Measurements from ENCODE around the gene CSMD2. TPM values are rescaled to one million over a fixed set of nuclear protein-coding genes. Genes with fewer than 3 reads are reported as not detected.

Gene CSMD2
- total and polyA plus RNA-seq, 2 of the 4 experiments (the other 2 are of a cell fraction) = under 0.01 to 0.36 TPM

DNA sequence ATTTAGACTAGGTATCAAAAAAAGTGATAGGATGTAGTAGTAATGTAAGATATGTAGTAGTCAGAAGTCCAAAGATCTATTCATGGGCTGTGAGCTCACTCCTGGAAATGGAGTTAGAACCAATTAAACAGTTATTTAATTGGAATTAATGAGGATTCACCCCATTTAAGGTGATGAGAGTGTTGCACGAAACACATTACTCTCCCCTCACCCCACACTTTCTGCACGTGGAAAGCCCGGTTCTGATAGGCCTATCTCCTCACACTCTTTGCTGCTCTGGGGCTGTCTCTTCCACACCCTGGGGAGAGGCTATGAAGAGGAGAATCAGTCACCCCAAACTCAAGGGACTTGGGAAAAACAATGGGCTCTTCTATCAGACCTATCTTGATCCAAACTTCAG is 174.7 kb downstream of the CSMD2 start:
- Histone ChIP-seq H3K9me3 (ENCODE audit: control insufficient read depth, insufficient read depth, low read length) (peaks cover 22% of the 10 kb centered on the region), H3K4me3 (ENCODE audit: insufficient read depth, low read depth, low read length) (no peak overlapping the region), H2BK15ac (ENCODE audit: low read depth, low read length) (no peak overlapping the region), H4K91ac (ENCODE audit: insufficient read depth, low read depth, low read length) (no peak overlapping the region), H4K5ac (ENCODE audit: low read depth, low read length) (no peak overlapping the region), H3K14ac (replicated peaks; ENCODE audit: low read depth, low read length) (no peak overlapping the region), H4K20me1 (ENCODE audit: insufficient read depth, low read length) (no peaks in the 10 kb centered on the region), H4K8ac (ENCODE audit: low read depth in 2 of 2, low read length in 2 of 2) (no peak overlapping the region), H3K18ac (ENCODE audit: low read depth, low read length) (no peak overlapping the region), H3K4me2 (ENCODE audit: low read depth, low read length) (no peak overlapping the region), H3K4ac (ENCODE audit: low read depth, low read length) (no peak overlapping the region), H2BK5ac (ENCODE audit: low read depth, low read length, poor library complexity, severe bottlenecking) (no peak overlapping the region), H2AK9ac (replicated peaks; ENCODE audit: low read depth, low read length, poor library complexity) (no peak overlapping the region), H3K9ac (ENCODE audit: low read depth, low read length) (no peak overlapping the region), H3K79me1 (ENCODE audit: low read depth in 1 of 2, low read length in 2 of 2) (no peaks in the 10 kb centered on the region), H3K9me1 (ENCODE audit: insufficient read depth, low read length) (no peaks in the 10 kb centered on the region), H3K27me3 (ENCODE audit: control insufficient read depth, insufficient read depth, low read length) (no peaks in the 10 kb centered on the region), H3K4me1 (ENCODE audit: control insufficient read depth, insufficient read depth, low read length) (no peaks in the 10 kb centered on the region), H3K36me3 (ENCODE audit: control insufficient read depth, insufficient read depth, low read length) (no peaks in the 10 kb centered on the region), H2BK20ac (ENCODE audit: low read depth, low read length) (no peak overlapping the region), H3K56ac (ENCODE audit: extremely low read depth, insufficient read depth, low read length) (no peak overlapping the region), H2AFZ (replicated peaks; ENCODE audit: low read length, poor library complexity) (no peak overlapping the region), H2BK120ac (ENCODE audit: low read depth, low read length) (no peak overlapping the region), H3K27ac (ENCODE audit: insufficient read depth, low read length) (no peak overlapping the region), H3K23ac (ENCODE audit: low read depth, low read length) (no peak overlapping the region), H2AK5ac (ENCODE audit: low read depth, low read length) (no peak overlapping the region)
- TF ChIP-seq FOS (IDR thresholded peaks at IDR 0.05; ENCODE audit: low read depth, low read length) (no peak), SMC3 (IDR thresholded peaks at IDR 0.05; ENCODE audit: low read depth, low read length) (no peak), MXI1 (IDR thresholded peaks at IDR 0.05; ENCODE audit: borderline replicate concordance, low read depth, low read length) (no peak), POLR2A (IDR thresholded peaks at IDR 0.05; ENCODE audit: low read depth, low read length) (no peak), RFX5 (IDR thresholded peaks at IDR 0.05; ENCODE audit: low read depth, low read length) (no peak), CHD1 (IDR thresholded peaks at IDR 0.05; ENCODE audit: low read depth, low read length) (no peak), MAFK (IDR thresholded peaks at IDR 0.05; ENCODE audit: low read depth, low read length) (no peak)
- TF ChIP-seq, protein P1, sequence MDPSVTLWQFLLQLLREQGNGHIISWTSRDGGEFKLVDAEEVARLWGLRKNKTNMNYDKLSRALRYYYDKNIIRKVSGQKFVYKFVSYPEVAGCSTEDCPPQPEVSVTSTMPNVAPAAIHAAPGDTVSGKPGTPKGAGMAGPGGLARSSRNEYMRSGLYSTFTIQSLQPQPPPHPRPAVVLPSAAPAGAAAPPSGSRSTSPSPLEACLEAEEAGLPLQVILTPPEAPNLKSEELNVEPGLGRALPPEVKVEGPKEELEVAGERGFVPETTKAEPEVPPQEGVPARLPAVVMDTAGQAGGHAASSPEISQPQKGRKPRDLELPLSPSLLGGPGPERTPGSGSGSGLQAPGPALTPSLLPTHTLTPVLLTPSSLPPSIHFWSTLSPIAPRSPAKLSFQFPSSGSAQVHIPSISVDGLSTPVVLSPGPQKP (IDR thresholded peaks at IDR 0.05; ENCODE audit: borderline replicate concordance, low read depth, low read length) = no peak
- no CpG with 5 or more reads among the region's 3 CpGs for WGBS, 2 experiments (ENCODE audit: extremely low coverage in 2 of 2, insufficient read length in 1 of 2)
- DNase-seq = no peak
- in situ Hi-C loops (cut with MboI; ENCODE audit: low sequenced_read_pairs) (no loop called here), dilution Hi-C loops (cut with HindIII; ENCODE audit: low sequenced_read_pairs, unreplicated experiment) (no loop called here), intact Hi-C loops (cut with micrococcal nuclease) (no loop called here)
- ChIA-PET CTCF (no interaction called here), POLR2A (ENCODE audit: unreplicated experiment) (no interaction called here)
- BruUV-seq (replicated peaks) = no TSS peak
- ATAC-seq (ENCODE audit: low read depth) = no peak
